GM12892 (cell line): ENCODE data around the gene IVNS1ABP.

Experiments used
- POLR2A ChIP-seq: IDR thresholded peaks from 2 replicates; pipeline ENCODE4 v1.6.1; 2011; ENCODE audit warnings: low read depth, low read length, control low read depth
- POLR2AphosphoS5 ChIP-seq: IDR thresholded peaks from 2 replicates; pipeline ENCODE4 v1.6.1; 2011; ENCODE audit warnings: low read depth, low read length, control low read depth
- TAF1 ChIP-seq: IDR thresholded peaks from 2 replicates; pipeline ENCODE4 v1.6.1; 2011; ENCODE audit warnings: low read depth, mild to moderate bottlenecking, control low read depth, low read length, borderline replicate concordance

GRCh38 chr1:185267301-185267700, 49.7 kb downstream of the IVNS1ABP start:
- TF ChIP-seq POLR2AphosphoS5, result no peak
- no peak for TF ChIP-seq POLR2A
- TF ChIP-seq TAF1, result no peak
